Heart right ventricle (tissue), 16 donors: ENCODE data around the gene BTBD7. TPM values are rescaled to one million over a fixed set of nuclear protein-coding genes. Genes with fewer than 3 reads are reported as not detected.

Experiments used
- ATAC-seq, 8 donors: fragments of 200-7000 bp; cut with Tn5 transposase; one replicate each; pipeline ENCODE4 v1.9.1; 2020; ENCODE audit warnings: mild to moderate bottlenecking in 8 of 8, moderate library complexity in 8 of 8, moderate number of reproducible peaks in 1 of 8
- DNase-seq, 2 donors: peaks; one replicate each; pipeline ENCODE4 v3.0.0-alpha.2; 2020
- H3K27ac ChIP-seq, 10 donors: fragments of 200-600 bp; sonication (generic) in 2 of 10; one replicate each; pipeline versions ENCODE4 v1.5.0 to v1.8.0; 2020 to 2022; ENCODE audit warnings: mild to moderate bottlenecking in 3 of 10
- H3K27me3 ChIP-seq, 7 donors: fragments of 200-600 bp; one replicate each; pipeline ENCODE4 v1.8.0; 2021 to 2022; ENCODE audit warnings: mild to moderate bottlenecking in 2 of 7
- H3K36me3 ChIP-seq, 9 donors: fragments of 200-600 bp; sonication (generic) in 1 of 9; one replicate each; pipeline versions ENCODE4 v1.5.0 to v1.8.0; 2020 to 2022; ENCODE audit warnings: mild to moderate bottlenecking in 2 of 9
- H3K4me1 ChIP-seq, 9 donors: fragments of 200-600 bp; sonication (generic) in 1 of 9; one replicate each; pipeline versions ENCODE4 v1.5.0 to v1.8.0; 2020 to 2022; ENCODE audit warnings: mild to moderate bottlenecking in 4 of 9
- H3K4me3 ChIP-seq, 10 donors: fragments of 200-600 bp; sonication (generic) in 2 of 10; one replicate each; pipeline versions ENCODE4 v1.5.0 to v1.8.0; 2020 to 2022; ENCODE audit warnings: mild to moderate bottlenecking in 7 of 10, moderate library complexity in 2 of 10
- H3K9me3 ChIP-seq, 11 donors: fragments of 200-600 bp in 10 of 11; sonication (generic) in 2 of 11; one replicate each; pipeline versions ENCODE4 v1.5.0 to v1.8.0; 2013 to 2022; ENCODE audit warnings: mild to moderate bottlenecking in 2 of 11, control low read depth in 1 of 11, moderate library complexity in 1 of 11
- CTCF ChIP-seq, 9 donors: fragments of 200-600 bp; sonication (generic) in 2 of 9; IDR thresholded peaks; one replicate each; pipeline versions ENCODE4 v1.5.0 to v1.8.0; 2021 to 2022; ENCODE audit warnings: antibody characterized with exemption in 9 of 9, mild to moderate bottlenecking in 5 of 9, moderate library complexity in 1 of 9
- WGBS, 2 donors: extraction: QIAGEN DNeasy Blood & Tissue Kit; methylation state at CpG; one replicate each; pipeline ENCODE4 v1.1.7; 2013; ENCODE audit warnings: inconsistent platforms in 1 of 2; 5-methylcytosine and 5-hydroxymethylcytosine counted together
- intact Hi-C, 10 donors: fragments of 100-400 bp; cut with DNase I; formaldehyde crosslinking; loops; one replicate each; pipeline versions ENCODE4 v1.11.1 to v1.14.2; 2022
- polyA plus RNA-seq, 2 donors: library from polyadenylated mRNA; stranded (reverse); fragments of 200-250 nt; gene quantifications; one replicate each; pipeline ENCODE4 v1.2.3, GENCODE V29; 2013
- total RNA-seq, 10 donors: library from RNA; stranded (reverse); fragmentation: NEBNext Ultra II Directional in 3 of 10; extraction: Animal tissue kit (Norgen Biotek cat#: 25700) in 3 of 10; gene quantifications; one replicate each; pipeline versions ENCODE4 v1.2.1 to v1.2.4, GENCODE V29; 2021 to 2023
- donor health status: Arrhythmogenic right ventricular cardiomyopathy.
- donor health status: ischemic (EF 13 %, LVEDD 7.1; RV severe dilation, severe dysfunction).
- donor health status: healthy with polysubstance abuse.
- donor health status: DM: no; HTN: yes; CAD: no.
- donor health status: DM: no; HTN: no; CAD: no.
- donor health status: ischemic (EF 25% LVEDD 6.9; RV normal size, moderate dysfunction).
- donor health status: ischemic (EF 25% LVEDD 5.7; RV mildly dilated, moderate dysfunction).
- donor health status: healthy.
- donor health status: DM: yes; HTN: yes; CAD: no.
- donor health status: Ischemic cardiomyopathy.
- donor health status: ischemic (EF 35%, LVEDD 5.7; RV mildly dilated, moderate dysfunction).
- donor health status: nonischemic (EF 11% LVEDD 7.7; RV severe dilation, severe dysfunction).
- donor health status: DM: yes; HTN: yes; CAD: no.
- donor health status: PGD.
- donor health status: ischemic (EF 29% LVEDD 5.4; RV normal size, mild dysfunction).
- donor health status: nonischemic (EF 23%, LVEDD 6.1; RV moderate dilation, normal function).

The BTBD7 gene
- total and polyA plus RNA-seq, 12 donors = 3.6 to 33.6 (median 22.1) TPM

GRCh38 chr14:93304771-93305170 lies 28.1 kb downstream of the BTBD7 start:
- Histone ChIP-seq H3K27ac (no peak overlapping the region), H3K4me1 (peaks cover 3 to 67% (median 45%) of the 10 kb centered on the region in 9 donors), H3K4me3 (no peak overlapping the region), H3K27me3 (no peaks in the 10 kb centered on the region), H3K9me3 (no peaks in the 10 kb centered on the region), H3K36me3 (no peaks in the 10 kb centered on the region)
- ATAC-seq (no peak), DNase-seq (no peak)
- intact Hi-C loops = no loop called here
- no peak for TF ChIP-seq CTCF (IDR thresholded peaks at IDR 0.05)
- 98% methylated on average over 1 of the region's 1 CpG for WGBS, 2 donors

- peak; percentile 18 to 31 for DNase-seq
- ATAC-seq = peak in 7 of 8 donors; percentile 61 to 89 (median 82)
- H3K4me1 ChIP-seq = peaks cover 3 to 74% (median 56%) of the 10 kb centered on the region in 9 donors
- intact Hi-C loops = no loop called here
- 38 to 41% methylated on average over 3 of the region's 3 CpGs for WGBS, 2 donors
- no peaks in the 10 kb centered on the region for H3K27me3 ChIP-seq
- H3K9me3 ChIP-seq = no peaks in the 10 kb centered on the region
- no peak overlapping the region for H3K27ac ChIP-seq
- no peak for TF ChIP-seq CTCF (IDR thresholded peaks at IDR 0.05)
- H3K36me3 ChIP-seq = no peaks in the 10 kb centered on the region
- H3K4me3 ChIP-seq = no peak overlapping the region
Measured at GRCh38 chr14:93303659-93304058, 29.2 kb downstream of the BTBD7 start.

- H3K4me1 ChIP-seq = peaks cover 3 to 79% (median 58%) of the 10 kb centered on the region in 9 donors
Measured at GRCh38 chr14:93302688-93303581, 29.9 kb downstream of the BTBD7 start.

More at GRCh38 chr14:93302688-93303581, 29.9 kb downstream of the BTBD7 start:
- 92 to 93% methylated on average over 12 of the region's 12 CpGs for WGBS, 2 donors
- H3K4me3 ChIP-seq = no peak overlapping the region
- ATAC-seq (no peak), DNase-seq (no peak)
- intact Hi-C loops = no loop called here
- no peaks in the 10 kb centered on the region for H3K36me3 ChIP-seq
- no peak overlapping the region for H3K27ac ChIP-seq
- no peaks in the 10 kb centered on the region for H3K27me3 ChIP-seq
- no peaks in the 10 kb centered on the region for H3K9me3 ChIP-seq
- no peak for TF ChIP-seq CTCF (IDR thresholded peaks at IDR 0.05)
